Measurements from ENCODE around the gene ALPK3. TPM values are rescaled to one million over a fixed set of nuclear protein-coding genes. Genes with fewer than 3 reads are reported as not detected.

The ALPK3 gene
- total RNA-seq, 1 donor from 2014 or later: 45.2 TPM

DNA sequence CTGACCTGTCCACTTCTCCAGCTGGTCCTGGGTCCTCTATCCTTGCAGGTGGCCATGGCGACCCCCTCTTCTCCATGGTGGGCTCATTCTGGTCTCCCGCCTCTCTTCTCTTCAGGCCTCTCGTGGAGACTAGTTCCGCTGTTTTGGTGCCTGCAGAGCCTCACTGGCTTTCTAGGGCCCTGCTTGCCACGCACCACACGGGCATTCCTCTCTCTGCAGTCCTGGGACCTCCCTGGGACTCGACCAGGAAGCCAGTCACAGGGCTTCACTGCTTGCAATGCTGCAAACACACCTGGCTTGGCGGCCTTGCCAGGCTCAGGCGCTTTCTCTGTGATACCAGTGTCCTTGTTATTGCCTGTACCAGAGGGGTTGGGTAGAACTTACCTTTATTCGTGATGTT, 76.5 kb downstream of the ALPK3 start:
- DNase-seq (ENCODE audit: low read depth in 2 of 2): no peak

- DNase-seq (ENCODE audit: low read depth in 2 of 2): no peak
Measured at GRCh38 chr15:84894736-84895425, 77.7 kb downstream of the ALPK3 start.

DNA sequence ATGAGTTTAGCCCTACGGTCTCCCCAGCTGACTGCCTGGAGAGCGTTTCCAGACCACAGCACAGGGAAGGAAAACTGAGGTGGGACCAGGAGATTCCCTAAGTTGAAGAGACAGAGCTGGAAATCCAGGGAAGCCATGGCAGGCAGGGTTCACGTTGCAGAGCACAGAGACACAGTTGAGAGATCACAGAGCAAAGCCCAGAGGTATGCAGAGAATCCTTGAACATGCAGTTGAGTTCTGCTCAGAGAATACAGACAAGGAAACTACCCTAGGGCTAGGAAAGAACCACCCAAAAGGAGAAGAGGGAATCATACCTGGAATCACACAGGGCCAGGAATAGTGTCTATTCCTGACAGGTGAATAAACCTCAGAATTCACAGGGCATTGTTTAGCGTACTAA, 81.6 kb downstream of the ALPK3 start:
- DNase-seq (ENCODE audit: low read depth in 2 of 2): no peak

DNA sequence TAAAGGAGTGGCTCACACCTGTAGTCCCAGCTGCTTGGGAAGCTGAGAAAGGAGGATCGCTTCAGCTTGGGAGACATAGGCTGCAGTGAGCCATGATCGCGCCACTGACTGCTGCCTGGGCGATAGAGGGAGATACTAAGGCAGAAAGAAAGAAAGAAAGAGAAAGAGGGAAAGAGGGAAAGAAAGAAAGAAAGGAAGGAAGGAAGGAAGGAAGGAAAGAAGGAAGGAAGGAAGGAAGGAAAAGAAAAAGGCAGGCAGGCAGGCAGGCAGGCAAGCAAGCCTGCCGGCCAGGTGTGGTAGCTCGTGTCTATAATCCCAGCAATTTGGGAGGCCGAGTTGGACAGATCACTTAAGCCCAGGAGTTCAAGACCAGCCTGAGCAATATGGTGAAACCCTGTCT, 82.6 kb downstream of the ALPK3 start:
- no peak for DNase-seq (ENCODE audit: low read depth in 2 of 2)

- DNase-seq (ENCODE audit: low read depth in 2 of 2): no peak
Measured at GRCh38 chr15:84901540-84901939, 84.4 kb downstream of the ALPK3 start.

DNA sequence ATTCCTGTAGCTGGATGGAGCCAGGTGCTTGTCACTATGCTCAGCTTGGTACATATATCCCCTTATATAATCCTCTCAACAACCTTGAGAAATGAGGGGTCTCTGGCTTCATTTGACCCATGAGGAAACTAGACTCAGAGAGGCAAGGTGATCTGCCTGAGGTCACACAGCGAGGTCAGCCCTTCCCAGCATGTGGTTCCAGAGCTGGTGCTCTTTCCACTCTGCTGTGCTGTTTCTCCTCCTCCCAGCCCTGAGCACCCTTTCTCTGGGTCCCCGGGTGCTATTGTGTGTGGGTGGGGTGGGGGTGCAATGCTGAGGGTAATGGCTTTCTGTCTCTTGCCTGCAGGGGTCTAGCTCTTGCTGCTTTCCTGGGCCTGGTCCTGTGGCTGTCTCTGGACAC, 86.6 kb downstream of the ALPK3 start:
- DNase-seq (ENCODE audit: low read depth in 2 of 2): no peak

DNA sequence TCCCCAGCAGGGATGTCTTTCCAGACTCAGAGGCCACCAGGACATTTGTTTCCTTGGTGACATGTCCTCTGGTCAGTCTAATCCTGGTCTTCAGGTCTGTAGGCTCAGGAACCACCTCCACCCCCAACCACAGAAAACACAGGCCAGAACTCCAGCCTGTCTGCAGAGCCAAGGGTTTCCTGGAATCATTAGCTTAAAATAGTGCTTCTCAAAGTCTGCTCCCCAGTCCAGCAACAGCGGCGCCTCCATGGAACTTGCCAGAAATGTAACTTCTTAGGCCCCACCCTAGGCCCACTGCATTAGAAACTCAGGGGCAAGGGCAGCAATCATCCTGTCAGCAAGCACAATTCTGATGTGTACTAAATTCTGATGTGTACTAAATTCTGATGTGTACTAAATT, 87.3 kb downstream of the ALPK3 start:
- no peak for DNase-seq (ENCODE audit: low read depth in 2 of 2)

DNA sequence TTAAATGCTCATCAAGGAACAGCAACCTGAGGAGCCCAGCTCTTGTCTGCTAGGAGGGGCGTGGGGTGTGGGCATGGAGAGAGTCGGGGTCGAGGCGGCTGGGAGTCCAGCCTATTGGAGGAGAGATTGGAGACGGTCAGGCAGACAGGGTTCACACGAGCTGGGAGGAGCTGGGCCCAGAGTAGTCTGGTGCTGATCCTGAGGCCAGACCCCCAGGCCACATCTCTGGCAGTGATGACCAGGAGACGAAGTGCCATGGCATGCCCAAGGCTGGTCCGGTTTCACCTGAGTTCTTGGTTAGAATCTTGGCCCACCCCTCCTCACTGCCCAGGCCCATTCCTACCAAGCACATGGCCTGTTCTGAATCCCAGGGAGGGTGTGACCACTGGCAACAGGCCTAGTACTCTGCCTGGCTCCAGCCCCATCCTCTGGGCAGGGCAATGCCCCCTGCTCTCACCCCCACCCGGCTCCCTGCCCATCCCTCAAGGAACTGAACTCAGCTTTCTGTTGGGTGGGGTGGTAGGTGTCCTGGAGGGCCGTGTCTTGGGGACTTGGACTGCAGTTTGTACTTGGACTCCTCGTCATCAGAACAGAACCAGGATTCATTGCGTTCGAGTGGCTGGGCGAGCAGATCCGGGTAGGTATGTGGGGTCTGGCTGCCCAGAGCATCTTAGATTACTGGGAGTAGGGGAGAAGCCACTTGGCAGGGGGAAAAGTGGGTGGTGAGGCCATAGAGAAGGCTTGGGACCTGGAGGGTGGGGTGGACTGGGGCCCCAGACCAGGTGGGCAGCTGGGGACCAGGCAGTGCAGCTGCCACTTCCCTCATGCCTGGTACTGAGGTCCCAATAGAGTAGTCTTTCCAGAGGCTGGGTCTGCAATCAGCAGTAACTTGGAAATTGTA, 88.1 kb downstream of the ALPK3 start:
- DNase-seq (ENCODE audit: low read depth in 2 of 2): no peak

GRCh38 chr15:84907731-84908130, 90.6 kb downstream of the ALPK3 start:
- DNase-seq (ENCODE audit: low read depth in 2 of 2): no peak

DNA sequence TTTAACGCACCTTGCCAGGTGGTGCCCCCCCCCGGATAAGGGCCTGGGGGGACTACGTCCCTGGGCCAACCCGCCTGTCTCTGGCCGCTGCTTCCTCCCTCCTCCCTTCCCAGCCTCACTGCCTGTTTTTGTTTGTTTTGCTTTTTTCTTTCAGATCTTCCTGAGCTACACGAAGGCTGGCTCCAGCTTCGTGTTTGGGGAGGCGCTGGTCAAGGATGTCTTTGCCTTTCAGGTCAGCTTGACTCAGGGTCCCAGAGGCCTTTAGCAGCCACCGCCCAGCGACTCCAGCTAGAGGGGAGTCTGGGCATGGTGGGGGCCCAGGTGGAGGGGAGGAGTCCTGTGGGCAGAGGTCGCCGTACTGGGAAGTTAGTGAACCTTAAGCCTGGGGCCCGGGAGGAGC, 91.4 kb downstream of the ALPK3 start:
- no peak for DNase-seq (ENCODE audit: low read depth in 2 of 2)

DNA sequence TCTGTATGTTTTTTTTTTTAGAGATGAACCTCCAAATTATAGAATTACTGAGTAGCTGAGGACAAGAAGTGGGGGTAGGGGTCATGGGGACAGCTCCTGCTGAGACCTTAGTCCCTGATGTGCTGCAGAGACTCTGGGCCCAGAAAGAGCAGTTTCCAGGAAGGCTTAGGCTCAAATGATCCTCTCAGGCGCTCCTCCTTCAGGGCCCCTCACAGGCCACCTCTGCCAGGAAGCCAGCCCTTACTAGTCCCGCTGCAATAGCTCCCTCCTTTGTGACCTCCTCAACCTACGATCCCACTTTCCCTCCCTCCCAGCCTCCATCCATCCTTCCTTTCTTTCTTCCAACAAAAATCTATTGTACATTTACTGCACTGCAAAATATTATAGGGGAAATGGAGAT, 91.9 kb downstream of the ALPK3 start:
- DNase-seq (ENCODE audit: low read depth in 2 of 2): no peak

- DNase-seq (ENCODE audit: low read depth in 2 of 2): no peak
Measured at GRCh38 chr15:84909782-84910181, 92.6 kb downstream of the ALPK3 start.

DNA sequence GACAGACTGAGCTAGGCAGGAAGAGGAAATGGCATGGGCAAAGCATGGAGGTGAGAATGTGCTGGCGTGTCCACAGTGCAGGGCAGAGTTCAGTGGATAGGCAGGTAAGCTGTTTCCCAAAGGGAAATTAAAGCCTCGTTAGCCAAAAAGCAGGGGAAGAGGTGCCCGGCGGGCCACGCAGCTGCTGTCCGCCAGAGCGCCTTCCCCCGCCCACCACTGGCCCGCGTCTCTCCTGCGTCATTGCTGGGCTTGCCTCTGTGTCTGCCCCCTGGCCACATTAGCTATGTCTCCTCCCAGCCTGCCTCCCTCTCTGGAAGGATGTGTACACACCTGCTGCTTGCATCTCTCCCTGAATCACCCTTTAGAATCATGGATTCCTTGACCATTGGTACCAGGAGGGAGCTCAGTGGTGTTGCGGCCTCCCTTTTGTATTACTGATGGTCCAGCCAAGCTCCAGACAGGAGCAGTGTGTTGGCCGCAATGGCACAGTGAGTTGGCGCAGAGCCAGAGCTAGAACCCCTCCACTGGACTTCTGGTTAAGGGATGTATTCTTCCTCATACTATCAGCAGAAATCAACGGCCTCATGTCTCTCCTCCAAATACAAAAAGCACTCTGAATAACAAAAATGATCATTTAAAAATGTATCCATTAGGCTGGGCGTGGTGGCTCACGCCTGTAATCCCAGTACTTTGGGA, 93.9 kb downstream of the ALPK3 start:
- DNase-seq (ENCODE audit: low read depth in 2 of 2): peak in 1 of 2 donors; percentile 20

DNA sequence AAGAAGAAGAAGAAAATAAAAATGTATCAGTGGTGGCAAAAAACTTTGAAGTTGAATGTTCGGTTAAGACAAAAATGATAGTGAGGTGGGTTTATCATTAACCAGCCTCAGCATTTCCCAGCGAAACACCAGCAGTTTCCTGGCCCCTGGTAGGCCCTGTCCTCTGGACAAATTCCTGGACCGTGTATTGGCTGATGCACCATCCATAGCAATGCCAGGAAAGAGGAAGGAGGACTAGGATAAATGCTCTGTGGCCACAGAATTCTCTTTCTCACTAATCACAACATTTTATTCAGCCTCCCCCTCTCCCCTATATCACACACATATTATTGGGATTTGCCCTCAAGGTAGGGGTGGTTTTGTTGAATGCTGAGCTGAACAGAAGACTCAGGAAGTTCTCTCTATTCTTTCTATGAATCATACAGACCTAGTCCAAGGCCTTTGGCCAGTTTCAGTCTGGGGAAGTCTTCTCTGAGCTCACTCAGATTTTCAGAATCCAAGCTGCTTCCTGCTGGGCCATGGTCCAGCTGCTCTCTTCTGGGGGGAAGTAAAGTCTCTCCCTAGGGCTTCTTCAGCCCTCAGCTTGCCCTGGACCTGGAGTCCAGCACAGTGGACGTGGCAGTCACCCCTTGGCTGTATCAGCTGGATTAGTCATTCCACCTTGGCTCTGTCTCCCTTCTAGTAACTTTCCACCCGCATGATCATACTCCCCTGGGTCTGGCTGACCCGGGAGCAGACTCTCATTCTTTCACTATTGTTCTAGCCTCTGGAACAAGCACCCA, 94.9 kb downstream of the ALPK3 start:
- DNase-seq (ENCODE audit: low read depth in 2 of 2): peak; percentile 95 to 100

GRCh38 chr15:84913360-84913723, 96.2 kb downstream of the ALPK3 start:
- no peak for DNase-seq (ENCODE audit: low read depth in 2 of 2)

DNA sequence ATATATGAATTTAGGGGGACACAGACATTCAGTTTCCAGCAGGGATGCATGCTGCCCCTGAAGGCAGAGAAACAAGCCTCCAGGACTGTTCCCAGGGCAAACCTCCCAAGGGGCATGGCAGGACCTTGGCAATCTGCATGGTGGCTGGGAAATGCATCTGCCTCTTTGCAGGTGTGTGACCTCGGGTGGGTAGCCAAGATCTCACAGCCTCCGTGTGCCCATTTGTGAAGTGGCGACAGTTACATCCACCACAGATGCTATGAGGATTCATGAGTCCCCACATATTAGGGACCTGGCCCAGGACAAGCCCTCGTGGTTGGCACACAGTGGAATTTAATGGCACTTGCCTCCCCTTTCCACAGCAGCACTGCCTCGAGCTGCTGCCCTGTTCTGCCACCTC, 97.2 kb downstream of the ALPK3 start:
- DNase-seq (ENCODE audit: low read depth in 2 of 2): peak in 1 of 2 donors; percentile 17

- DNase-seq (ENCODE audit: low read depth in 2 of 2): peak; percentile 67 to 88
Measured at GRCh38 chr15:84914909-84915605, 97.9 kb downstream of the ALPK3 start.

GRCh38 chr15:84915606-84915958, 98.4 kb downstream of the ALPK3 start:
- DNase-seq (ENCODE audit: low read depth in 2 of 2): no peak

DNA sequence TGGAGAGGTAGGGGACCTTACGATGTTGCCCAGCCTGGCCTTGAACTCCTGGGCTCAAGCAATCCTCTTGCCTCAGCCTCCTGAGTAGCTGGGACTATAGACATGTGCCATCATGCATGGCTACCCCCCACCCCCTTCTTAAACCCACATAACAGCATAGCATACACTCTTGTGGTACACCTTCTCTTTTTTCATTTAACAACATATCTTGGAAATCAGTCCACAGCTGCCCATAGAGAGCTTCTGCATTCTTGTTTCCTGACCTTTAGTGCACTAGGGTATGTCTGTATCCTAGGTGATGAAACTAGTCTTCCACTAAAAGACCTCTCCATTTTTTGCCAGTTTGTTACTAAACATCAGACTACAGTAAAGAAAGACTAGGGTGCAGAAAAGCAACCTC, 100.3 kb downstream of the ALPK3 start:
- no peak for DNase-seq (ENCODE audit: low read depth in 2 of 2)

DNA sequence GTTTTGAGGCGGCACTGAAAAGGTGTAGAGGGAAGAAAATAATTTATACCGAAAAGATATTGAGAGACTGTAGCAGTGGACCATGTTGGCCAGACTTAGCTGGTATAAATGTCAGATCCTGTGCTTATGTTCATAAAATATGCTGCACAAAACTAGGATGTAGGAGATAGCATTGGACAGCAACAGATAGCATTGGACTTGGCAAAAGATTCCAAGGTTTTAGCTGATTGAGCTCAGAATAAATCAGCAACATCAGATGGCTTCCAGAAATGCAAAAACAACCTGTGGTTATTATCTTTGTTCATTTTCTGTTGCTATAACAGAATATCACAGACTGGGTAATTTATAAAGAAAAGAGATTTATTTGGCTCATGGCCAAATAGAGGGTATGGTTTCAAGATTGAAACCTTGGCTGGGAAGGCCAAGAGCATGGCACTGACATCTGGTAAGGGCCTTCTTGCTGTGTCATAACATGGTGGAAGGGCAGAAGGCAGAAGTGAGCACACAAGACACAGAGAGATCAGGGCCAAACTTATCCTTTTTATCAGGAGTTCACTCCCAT, 102.0 kb downstream of the ALPK3 start:
- DNase-seq (ENCODE audit: low read depth in 2 of 2): no peak

GRCh38 chr15:84921121-84921520, 104.0 kb downstream of the ALPK3 start:
- no peak for DNase-seq (ENCODE audit: low read depth in 2 of 2)
